Neural cell (in vitro differentiated cells): ENCODE measurements around the gene MYRIP. TPM values are rescaled to one million over a fixed set of nuclear protein-coding genes. Genes with fewer than 3 reads are reported as not detected.

ENCODE experiments used
- H2AFZ ChIP-seq: fragments of 200-600, 300-800 bp; sonication (generic), shearing (Covaris generic); 2 replicates; pipeline ENCODE4 v1.6.0; 2014; ENCODE audit warnings: low read depth, mild to moderate bottlenecking, antibody characterized with exemption, low read length, moderate library complexity
- H3F3A ChIP-seq: fragments of 200-600 bp; shearing (Covaris generic); 2 replicates; pipeline ENCODE4 v1.6.1; 2016; ENCODE audit warnings: mild to moderate bottlenecking, moderate library complexity, mixed read lengths, antibody characterized with exemption, low read length; ENCODE audit not compliant: insufficient read depth, poor library complexity, severe bottlenecking
- H3K27ac ChIP-seq: fragments of 200-600, 300-800 bp; sonication (generic), shearing (Covaris generic); 2 replicates; pipeline ENCODE4 v1.5.1; 2014; ENCODE audit warnings: mild to moderate bottlenecking, low read length, moderate library complexity
- H3K27me3 ChIP-seq: fragments of 300-800, 200-600 bp; sonication (generic), shearing (Covaris generic); 2 replicates; pipeline ENCODE4 v1.6.0; 2014; ENCODE audit warnings: mild to moderate bottlenecking, low read depth, low read length, moderate library complexity; ENCODE audit not compliant: insufficient read depth
- H3K36me3 ChIP-seq: fragments of 300-800, 200-600 bp; sonication (generic), shearing (Covaris generic); 2 replicates; pipeline ENCODE4 v1.5.1; 2014; ENCODE audit warnings: mild to moderate bottlenecking, antibody characterized with exemption, low read length, moderate library complexity; ENCODE audit not compliant: insufficient read depth
- H3K4me2 ChIP-seq: fragments of 300-800, 200-600 bp; sonication (generic), shearing (Covaris generic); 2 replicates; pipeline ENCODE4 v1.6.0; 2014; ENCODE audit warnings: mild to moderate bottlenecking, low read length
- H3K4me3 ChIP-seq: fragments of 300-800, 200-600 bp; sonication (generic), shearing (Covaris generic); 2 replicates; pipeline ENCODE4 v1.5.1; 2014; ENCODE audit warnings: mild to moderate bottlenecking, low read length, moderate library complexity
- H3K79me2 ChIP-seq: fragments of 200-600 bp; shearing (Covaris generic); replicated peaks from 2 replicates; pipeline ENCODE4 v1.6.0; 2014; ENCODE audit warnings: mild to moderate bottlenecking, low read length, moderate library complexity; ENCODE audit not compliant: insufficient read depth
- H3K9ac ChIP-seq: fragments of 300-800, 200-600 bp; sonication (generic), shearing (Covaris generic); 2 replicates; pipeline ENCODE4 v1.6.1; 2016; ENCODE audit warnings: mild to moderate bottlenecking, low read length, mixed read lengths
- H3K9me2 ChIP-seq: fragments of 200-600 bp; shearing (Covaris generic); 2 replicates; pipeline ENCODE4 v1.6.1; 2016; ENCODE audit warnings: mild to moderate bottlenecking, low read length, mixed read lengths; ENCODE audit not compliant: insufficient read depth
- H3K9me3 ChIP-seq: fragments of 200-600, 300-800 bp; sonication (generic), shearing (Covaris generic); 2 replicates; pipeline ENCODE4 v1.6.1; 2016; ENCODE audit warnings: mild to moderate bottlenecking, mixed run types, low read length, moderate library complexity, mixed read lengths
- H4K20me1 ChIP-seq: fragments of 200-600 bp; shearing (Covaris generic); 2 replicates; pipeline ENCODE4 v1.6.1; 2016; ENCODE audit warnings: mild to moderate bottlenecking, mixed run types; ENCODE audit not compliant: insufficient read depth
- CTCF ChIP-seq: fragments of 450-650 bp; IDR thresholded peaks from 2 replicates; pipeline ENCODE4 v1.5.1; 2014; ENCODE audit warnings: antibody characterized with exemption, mild to moderate bottlenecking, moderate library complexity; ENCODE audit not compliant: poor library complexity, severe bottlenecking
- EP300 ChIP-seq: fragments of 450-650 bp; conservative IDR thresholded peaks from 2 replicates; pipeline ENCODE4 v1.6.1; 2014; ENCODE audit warnings: antibody characterized with exemption, mild to moderate bottlenecking, moderate library complexity; ENCODE audit not compliant: poor library complexity, severe bottlenecking
- EZH2 ChIP-seq: fragments of 200-600, 300-800 bp; shearing (Covaris generic), sonication (generic); IDR thresholded peaks from 2 replicates; pipeline ENCODE4 v1.6.1; 2014; ENCODE audit warnings: antibody characterized with exemption, low read length, borderline replicate concordance, mild to moderate bottlenecking; ENCODE audit not compliant: insufficient read depth, poor library complexity, severe bottlenecking
- MXI1 ChIP-seq: fragments of 450-650 bp; conservative IDR thresholded peaks from 2 replicates; pipeline ENCODE4 v1.6.1; 2014; ENCODE audit warnings: antibody characterized with exemption, mild to moderate bottlenecking; ENCODE audit not compliant: poor library complexity, severe bottlenecking
- POLR2AphosphoS5 ChIP-seq: IDR thresholded peaks from 2 replicates; pipeline ENCODE4 v1.6.1; 2012
- RAD21 ChIP-seq: fragments of 450-650 bp; conservative IDR thresholded peaks from 2 replicates; pipeline ENCODE4 v1.6.1; 2014; ENCODE audit warnings: antibody characterized with exemption, mild to moderate bottlenecking, moderate library complexity
- REST ChIP-seq: IDR thresholded peaks from 2 replicates; pipeline ENCODE4 v1.6.1; 2012; ENCODE audit warnings: borderline replicate concordance
- SMC3 ChIP-seq: fragments of 450-650 bp; conservative IDR thresholded peaks from 2 replicates; pipeline ENCODE4 v1.6.1; 2014; ENCODE audit warnings: antibody characterized with exemption, mild to moderate bottlenecking, moderate library complexity; ENCODE audit not compliant: poor library complexity
- TAF1 ChIP-seq: IDR thresholded peaks from 2 replicates; pipeline ENCODE4 v1.6.1; 2012; ENCODE audit warnings: low read depth
- polyA plus RNA-seq: library from polyadenylated mRNA; depleted of rRNA; stranded (reverse); fragments of >200 nt; gene quantifications from 2 replicates; pipeline ENCODE4 v1.2.3, GENCODE V29; 2014

The MYRIP gene
- polyA plus RNA-seq, 1 donor from 2014 or later: 0.76 TPM

GRCh38 chr3:40042752-40043443, 233.5 kb downstream of the MYRIP start:
- no peak for TF ChIP-seq MXI1
- TF ChIP-seq CTCF: no peak
- no peak for TF ChIP-seq EZH2
- no peak for TF ChIP-seq TAF1
- H3K27me3 ChIP-seq: no peaks in the 10 kb centered on the region
- no peaks in the 10 kb centered on the region for H4K20me1 ChIP-seq
- H3K4me2 ChIP-seq: no peak overlapping the region
- H3F3A ChIP-seq: no peaks in the 10 kb centered on the region
- no peaks in the 10 kb centered on the region for H3K79me2 ChIP-seq
- H3K9me3 ChIP-seq: no peaks in the 10 kb centered on the region
- H3K36me3 ChIP-seq: no peaks in the 10 kb centered on the region
- no peak overlapping the region for H3K9ac ChIP-seq
- H3K4me3 ChIP-seq: no peak overlapping the region
- H2AFZ ChIP-seq: no peak overlapping the region
- H3K27ac ChIP-seq: no peak overlapping the region
- no peaks in the 10 kb centered on the region for H3K9me2 ChIP-seq

GRCh38 chr3:40043444-40043755, 234.0 kb downstream of the MYRIP start:
- Histone ChIP-seq H3K9me2 (no peaks in the 10 kb centered on the region), H4K20me1 (no peaks in the 10 kb centered on the region), H3K36me3 (no peaks in the 10 kb centered on the region), H2AFZ (no peak overlapping the region), H3K4me3 (no peak overlapping the region), H3K27ac (no peak overlapping the region), H3F3A (no peaks in the 10 kb centered on the region), H3K9ac (no peak overlapping the region), H3K79me2 (no peaks in the 10 kb centered on the region), H3K4me2 (no peak overlapping the region), H3K27me3 (no peaks in the 10 kb centered on the region), H3K9me3 (no peaks in the 10 kb centered on the region)
- TF ChIP-seq EZH2 (no peak), TAF1 (no peak), RAD21 (no peak), POLR2AphosphoS5 (no peak), SMC3 (no peak), MXI1 (no peak), EP300 (no peak), CTCF (no peak), REST (no peak)
